ENCODE results near the gene FKBP2. TPM values are rescaled to one million over a fixed set of nuclear protein-coding genes. Genes with fewer than 3 reads are reported as not detected.

The FKBP2 gene
- polyA plus RNA-seq, 1 donor (not counting 4 experiments of a cell fraction or from before 2014, with no cell fraction given): 40.3 TPM

GRCh38 chr11:64258356-64258755 is 17.5 kb downstream of the FKBP2 start:
- no peak overlapping the region for H3K4me2 ChIP-seq (ENCODE audit: control insufficient read depth, extremely low read depth, insufficient read depth, low read depth, low read length)
- peaks cover 29% of the 10 kb centered on the region for H3K79me2 ChIP-seq (ENCODE audit: control insufficient read depth, insufficient read depth, low read length)
- H4K20me1 ChIP-seq (ENCODE audit: control insufficient read depth, extremely low read depth, insufficient read depth, low read length): peaks cover 2% of the 10 kb centered on the region
- no peak overlapping the region for H3K4me3 ChIP-seq (ENCODE audit: control insufficient read depth in 2 of 3, extremely low read depth in 1 of 3, insufficient read depth in 2 of 3, low read depth in 1 of 3, low read length in 3 of 3)
- FAIRE-seq: no peak
- no peak for DNase-seq (ENCODE audit: low read depth, low spot score)
- no peaks in the 10 kb centered on the region for H3K27me3 ChIP-seq (ENCODE audit: control insufficient read depth, extremely low read depth, insufficient read depth, low read length)
- peaks cover 18% of the 10 kb centered on the region for H3K4me1 ChIP-seq (ENCODE audit: control insufficient read depth, extremely low read depth, insufficient read depth, low read length)
- TF ChIP-seq EZH2 (IDR thresholded peaks at IDR 0.05; ENCODE audit: low read length) (no peak), CTCF (optimal IDR thresholded peaks at IDR 0.05 in 1 of 3, IDR thresholded peaks at IDR 0.05 in 1 of 3, conservative IDR thresholded peaks at IDR 0.05 in 1 of 3; ENCODE audit: extremely low read depth in 1 of 3, insufficient read depth in 2 of 3, low read length in 3 of 3) (no peak)
- H2AFZ ChIP-seq (ENCODE audit: control insufficient read depth, low read length): no peak overlapping the region
- peaks cover 2% of the 10 kb centered on the region for H3K9me1 ChIP-seq (ENCODE audit: control insufficient read depth, extremely low read depth, insufficient read depth, low read length)
- no peaks in the 10 kb centered on the region for H3K9me3 ChIP-seq (ENCODE audit: control insufficient read depth, low read depth, low read length)
- H3K27ac ChIP-seq (ENCODE audit: control insufficient read depth, insufficient read depth, low read length): no peak overlapping the region
- no peak overlapping the region for H3K9ac ChIP-seq (ENCODE audit: control insufficient read depth, extremely low read depth, insufficient read depth, low read length)
- dilution Hi-C loops (cut with MboI; ENCODE audit: extremely low pct_ligation_motif_present, low sequenced_read_pairs): no loop called here
- H3K36me3 ChIP-seq (ENCODE audit: control insufficient read depth in 2 of 2, extremely low read depth in 1 of 2, insufficient read depth in 2 of 2, low read length in 2 of 2): peaks cover 50 to 65% of the 10 kb centered on the region in 2 experiments

GRCh38 chr11:64258946-64259532 is 18.1 kb downstream of the FKBP2 start:
- no peaks in the 10 kb centered on the region for H3K9me3 ChIP-seq (ENCODE audit: control insufficient read depth, low read depth, low read length)
- no peak for FAIRE-seq
- H3K27me3 ChIP-seq (ENCODE audit: control insufficient read depth, extremely low read depth, insufficient read depth, low read length): no peaks in the 10 kb centered on the region
- no peak overlapping the region for H2AFZ ChIP-seq (ENCODE audit: control insufficient read depth, low read length)
- no peak overlapping the region for H3K9ac ChIP-seq (ENCODE audit: control insufficient read depth, extremely low read depth, insufficient read depth, low read length)
- peaks cover 17% of the 10 kb centered on the region for H3K4me1 ChIP-seq (ENCODE audit: control insufficient read depth, extremely low read depth, insufficient read depth, low read length)
- peaks cover 2% of the 10 kb centered on the region for H3K9me1 ChIP-seq (ENCODE audit: control insufficient read depth, extremely low read depth, insufficient read depth, low read length)
- no peak for TF ChIP-seq EZH2 (IDR thresholded peaks at IDR 0.05; ENCODE audit: low read length)
- TF ChIP-seq CTCF (optimal IDR thresholded peaks at IDR 0.05 in 1 of 3, IDR thresholded peaks at IDR 0.05 in 1 of 3, conservative IDR thresholded peaks at IDR 0.05 in 1 of 3; ENCODE audit: extremely low read depth in 1 of 3, insufficient read depth in 2 of 3, low read length in 3 of 3): no peak
- H3K79me2 ChIP-seq (ENCODE audit: control insufficient read depth, insufficient read depth, low read length): peaks cover 22% of the 10 kb centered on the region
- no peaks in the 10 kb centered on the region for H4K20me1 ChIP-seq (ENCODE audit: control insufficient read depth, extremely low read depth, insufficient read depth, low read length)
- peaks cover 51 to 72% of the 10 kb centered on the region in 2 experiments for H3K36me3 ChIP-seq (ENCODE audit: control insufficient read depth in 2 of 2, extremely low read depth in 1 of 2, insufficient read depth in 2 of 2, low read length in 2 of 2)
- no peak overlapping the region for H3K4me2 ChIP-seq (ENCODE audit: control insufficient read depth, extremely low read depth, insufficient read depth, low read depth, low read length)
- dilution Hi-C loops (cut with MboI; ENCODE audit: extremely low pct_ligation_motif_present, low sequenced_read_pairs): no loop called here
- DNase-seq (ENCODE audit: low read depth, low spot score): no peak
- H3K27ac ChIP-seq (ENCODE audit: control insufficient read depth, insufficient read depth, low read length): no peak overlapping the region
- H3K4me3 ChIP-seq (ENCODE audit: control insufficient read depth in 2 of 3, extremely low read depth in 1 of 3, insufficient read depth in 2 of 3, low read depth in 1 of 3, low read length in 3 of 3): no peak overlapping the region

Measured in keratinocyte (primary cell).